ENCODE results near the gene TRIM59.

Gene TRIM59

DNA sequence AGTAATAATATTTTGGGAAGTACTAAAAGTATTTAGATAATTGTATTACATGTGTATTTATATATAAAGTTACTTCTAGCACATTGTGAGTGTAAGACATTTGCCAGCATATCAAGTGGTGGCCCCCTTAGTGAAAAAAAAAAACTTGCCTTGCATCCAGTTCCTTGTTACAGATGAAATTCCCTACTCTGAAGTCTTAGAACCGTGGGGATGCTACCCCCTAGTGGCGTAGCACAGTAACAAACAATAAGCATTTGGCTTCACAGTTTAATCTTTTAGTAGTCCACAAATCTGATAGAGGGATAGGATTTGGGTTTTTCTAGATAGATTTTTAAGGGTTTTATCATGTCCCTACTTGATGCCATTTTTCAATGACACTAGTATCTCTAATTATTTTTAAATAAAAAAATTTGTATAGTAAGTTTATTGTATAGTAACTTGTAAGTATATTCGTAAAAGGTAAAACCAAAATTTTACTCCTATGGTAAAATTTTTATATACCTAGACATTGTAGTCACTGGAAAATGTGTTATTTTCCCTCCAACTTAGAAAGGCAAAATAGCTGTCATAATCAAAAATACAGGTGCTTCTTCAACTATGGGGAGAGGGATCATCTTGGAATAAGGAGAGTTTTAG lies 35.9 kb downstream of the TRIM59 start:
- Histone ChIP-seq H3K27me3 (ENCODE audit: insufficient read depth, low read length, poor library complexity, severe bottlenecking) (no peaks in the 10 kb centered on the region), H3F3A (ENCODE audit: low read depth) (peaks cover 4% of the 10 kb centered on the region; the same call in 1 of the 2 replicates), H3K9me2 (replicated peaks; ENCODE audit: low read depth, low read length) (no peaks in the 10 kb centered on the region), H4K20me1 (ENCODE audit: insufficient read depth, low read length, poor library complexity, severe bottlenecking) (peaks cover 83% of the 10 kb centered on the region), H3K9me3 (ENCODE audit: insufficient read depth, low read depth, low read length) (no peaks in the 10 kb centered on the region), H3K9ac (ENCODE audit: low read depth, low read length, poor library complexity, severe bottlenecking) (no peak overlapping the region), H3K4me1 (ENCODE audit: insufficient read depth, low read length, poor library complexity, severe bottlenecking) (peaks cover 7% of the 10 kb centered on the region), H3K79me2 (ENCODE audit: insufficient read depth, low read length) (peaks cover 89% of the 10 kb centered on the region), H3K4me3 (ENCODE audit: low read length, poor library complexity, severe bottlenecking) (no peak overlapping the region), H3K4me2 (ENCODE audit: low read depth, low read length, poor library complexity, severe bottlenecking) (no peak overlapping the region), H2AFZ (ENCODE audit: low read length) (no peak overlapping the region), H3K36me3 (ENCODE audit: insufficient read depth, low read length) (peaks cover 91% of the 10 kb centered on the region)
- no peak for TF ChIP-seq EZH2phosphoT487 (IDR thresholded peaks at IDR 0.05; ENCODE audit: borderline replicate concordance)
- peak; percentile 87 for TF ChIP-seq CTCF (conservative IDR thresholded peaks at IDR 0.05; ENCODE audit: low read length)

- H3K4me2 ChIP-seq (ENCODE audit: low read depth, low read length, poor library complexity, severe bottlenecking), result no peak overlapping the region
- TF ChIP-seq CTCF (conservative IDR thresholded peaks at IDR 0.05; ENCODE audit: low read length), result no peak
- TF ChIP-seq EZH2phosphoT487 (IDR thresholded peaks at IDR 0.05; ENCODE audit: borderline replicate concordance), result no peak
- H3K9me3 ChIP-seq (ENCODE audit: insufficient read depth, low read depth, low read length), result no peaks in the 10 kb centered on the region
- no peak overlapping the region for H3K4me3 ChIP-seq (ENCODE audit: low read length, poor library complexity, severe bottlenecking)
- no peaks in the 10 kb centered on the region for H3K27me3 ChIP-seq (ENCODE audit: insufficient read depth, low read length, poor library complexity, severe bottlenecking)
- peaks cover 13% of the 10 kb centered on the region for H3K4me1 ChIP-seq (ENCODE audit: insufficient read depth, low read length, poor library complexity, severe bottlenecking)
- no peak overlapping the region for H3K9ac ChIP-seq (ENCODE audit: low read depth, low read length, poor library complexity, severe bottlenecking)
- H3K36me3 ChIP-seq (ENCODE audit: insufficient read depth, low read length), result peaks cover 91% of the 10 kb centered on the region
- H3K79me2 ChIP-seq (ENCODE audit: insufficient read depth, low read length), result peaks cover 91% of the 10 kb centered on the region
- no peak overlapping the region for H2AFZ ChIP-seq (ENCODE audit: low read length)
- H3F3A ChIP-seq (ENCODE audit: low read depth), result peaks cover 4% of the 10 kb centered on the region; the same call in 1 of the 2 replicates
- no peaks in the 10 kb centered on the region for H3K9me2 ChIP-seq (replicated peaks; ENCODE audit: low read depth, low read length)
- H4K20me1 ChIP-seq (ENCODE audit: insufficient read depth, low read length, poor library complexity, severe bottlenecking), result peaks cover 81% of the 10 kb centered on the region
Observed at GRCh38 chr3:160412477-160412876, 37.1 kb downstream of the TRIM59 start.

DNA sequence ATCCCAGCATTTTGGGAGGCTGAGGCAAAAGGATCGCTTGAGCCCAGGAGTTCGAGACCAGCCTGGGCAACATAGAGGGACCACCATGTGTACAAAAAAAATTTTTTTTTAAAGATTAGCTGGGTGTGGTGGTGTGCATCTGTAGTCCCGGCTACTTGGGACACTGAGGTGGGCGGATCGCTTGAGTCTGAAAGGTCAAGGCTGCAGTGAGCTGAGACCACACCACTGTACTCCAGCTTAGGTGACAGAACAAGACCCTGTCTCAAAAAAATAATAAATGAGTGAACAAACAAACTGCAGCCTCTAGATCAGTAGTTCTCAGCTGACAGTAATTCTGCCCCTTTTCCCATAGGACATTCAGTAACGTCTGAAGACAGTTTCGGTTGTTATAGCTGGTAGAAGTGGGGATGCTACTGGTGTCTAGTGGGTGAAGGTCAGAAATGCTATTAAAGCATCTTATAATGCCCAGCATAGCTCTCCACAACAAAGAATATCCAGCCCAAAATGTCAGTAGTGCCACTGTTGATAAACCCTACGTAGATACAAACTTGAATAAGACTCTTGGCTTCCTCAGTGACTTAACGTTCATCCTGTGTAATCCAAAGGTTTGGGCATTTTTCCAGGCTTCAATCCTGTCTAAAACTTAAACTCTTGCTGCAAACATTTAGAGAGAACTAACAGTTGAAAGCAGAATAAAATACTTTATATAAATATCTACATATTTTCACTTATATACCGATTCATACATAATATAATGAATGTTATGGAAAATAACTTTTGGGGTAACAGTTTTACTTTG lies 39.6 kb downstream of the TRIM59 start:
- Histone ChIP-seq H3K79me2 (ENCODE audit: insufficient read depth, low read length) (peaks cover 92% of the 10 kb centered on the region), H3K4me1 (ENCODE audit: insufficient read depth, low read length, poor library complexity, severe bottlenecking) (peaks cover 29% of the 10 kb centered on the region), H3K27me3 (ENCODE audit: insufficient read depth, low read length, poor library complexity, severe bottlenecking) (no peaks in the 10 kb centered on the region), H4K20me1 (ENCODE audit: insufficient read depth, low read length, poor library complexity, severe bottlenecking) (peaks cover 84% of the 10 kb centered on the region), H3K9ac (ENCODE audit: low read depth, low read length, poor library complexity, severe bottlenecking) (no peak overlapping the region), H3K4me2 (ENCODE audit: low read depth, low read length, poor library complexity, severe bottlenecking) (peak overlapping the region; percentile 49), H3F3A (ENCODE audit: low read depth) (peaks cover 4% of the 10 kb centered on the region; the same call in 1 of the 2 replicates), H3K9me2 (replicated peaks; ENCODE audit: low read depth, low read length) (no peaks in the 10 kb centered on the region), H2AFZ (ENCODE audit: low read length) (no peak overlapping the region), H3K4me3 (ENCODE audit: low read length, poor library complexity, severe bottlenecking) (peak overlapping the region; percentile 9), H3K9me3 (ENCODE audit: insufficient read depth, low read depth, low read length) (no peaks in the 10 kb centered on the region), H3K36me3 (ENCODE audit: insufficient read depth, low read length) (peaks cover 90% of the 10 kb centered on the region)
- TF ChIP-seq CTCF (conservative IDR thresholded peaks at IDR 0.05; ENCODE audit: low read length), result no peak
- TF ChIP-seq EZH2phosphoT487 (IDR thresholded peaks at IDR 0.05; ENCODE audit: borderline replicate concordance), result no peak
